Loucy (cell line): Measurements from ENCODE around the gene RGL3.

Experiments
- EZH2phosphoT487 ChIP-seq: fragments of 200-600 bp; IDR thresholded peaks from 2 replicates; pipeline ENCODE4 v1.6.1; 2018; ENCODE audit warnings: antibody characterized with exemption, mild to moderate bottlenecking, moderate library complexity, borderline replicate concordance
- TF ChIP-seq, protein P1 (sequence below): fragments of 200-600 bp; sonication (generic); conservative IDR thresholded peaks from 2 replicates; pipeline ENCODE4 v1.5.1; 2014; ENCODE audit warnings: mild to moderate bottlenecking, antibody characterized with exemption, low read length

DNA sequence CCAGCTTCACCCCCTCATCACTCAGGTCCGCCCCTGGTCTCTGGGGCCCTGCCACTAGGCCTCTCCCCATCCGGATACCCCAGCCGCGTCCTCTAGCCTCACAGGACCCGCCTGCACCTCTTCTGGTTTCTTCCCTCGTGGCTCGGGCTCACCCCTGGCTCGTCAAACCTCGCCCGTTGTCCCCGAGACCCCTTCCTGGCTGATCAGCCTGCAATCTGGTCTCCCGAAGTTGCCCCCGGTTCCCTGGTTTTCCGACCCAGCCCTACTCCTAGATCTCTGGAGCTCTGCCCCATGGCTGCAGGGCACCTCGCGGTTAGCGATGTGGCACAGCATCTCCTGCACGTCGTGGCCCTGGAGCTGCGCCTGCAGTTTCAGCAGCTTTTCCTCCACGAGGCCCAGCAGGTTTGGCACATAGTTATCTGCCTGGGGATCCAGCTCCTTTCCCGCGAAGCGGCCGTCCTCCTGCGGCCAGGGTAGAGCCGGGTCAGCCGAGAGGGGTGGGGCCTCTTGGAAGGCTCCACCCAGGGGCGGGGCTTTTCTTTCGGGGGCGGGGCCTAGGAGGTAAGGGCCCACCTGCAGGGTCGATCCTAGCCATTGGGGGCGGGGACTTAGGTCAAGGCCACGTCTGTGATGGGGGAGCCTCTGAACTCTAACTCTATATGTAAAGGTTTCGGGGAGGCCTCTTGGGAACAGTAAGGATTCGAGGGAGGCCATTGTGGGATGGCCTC lies 2.4 kb upstream of the RGL3 start:
- TF ChIP-seq, protein P1, sequence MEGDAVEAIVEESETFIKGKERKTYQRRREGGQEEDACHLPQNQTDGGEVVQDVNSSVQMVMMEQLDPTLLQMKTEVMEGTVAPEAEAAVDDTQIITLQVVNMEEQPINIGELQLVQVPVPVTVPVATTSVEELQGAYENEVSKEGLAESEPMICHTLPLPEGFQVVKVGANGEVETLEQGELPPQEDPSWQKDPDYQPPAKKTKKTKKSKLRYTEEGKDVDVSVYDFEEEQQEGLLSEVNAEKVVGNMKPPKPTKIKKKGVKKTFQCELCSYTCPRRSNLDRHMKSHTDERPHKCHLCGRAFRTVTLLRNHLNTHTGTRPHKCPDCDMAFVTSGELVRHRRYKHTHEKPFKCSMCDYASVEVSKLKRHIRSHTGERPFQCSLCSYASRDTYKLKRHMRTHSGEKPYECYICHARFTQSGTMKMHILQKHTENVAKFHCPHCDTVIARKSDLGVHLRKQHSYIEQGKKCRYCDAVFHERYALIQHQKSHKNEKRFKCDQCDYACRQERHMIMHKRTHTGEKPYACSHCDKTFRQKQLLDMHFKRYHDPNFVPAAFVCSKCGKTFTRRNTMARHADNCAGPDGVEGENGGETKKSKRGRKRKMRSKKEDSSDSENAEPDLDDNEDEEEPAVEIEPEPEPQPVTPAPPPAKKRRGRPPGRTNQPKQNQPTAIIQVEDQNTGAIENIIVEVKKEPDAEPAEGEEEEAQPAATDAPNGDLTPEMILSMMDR, result no peak
- no peak for TF ChIP-seq EZH2phosphoT487
